CD8-positive, alpha-beta memory T cell (primary cell): ENCODE results near the gene DDX52. TPM values are rescaled to one million over a fixed set of nuclear protein-coding genes. Genes with fewer than 3 reads are reported as not detected.

Source experiments
- polyA plus RNA-seq: library from polyadenylated mRNA; unstranded; fragments of 300-500 nt; fragmentation: Illumina TruSeq; gene quantifications from one replicate; pipeline ENCODE4 v1.2.3, GENCODE V29; 2021
- total RNA-seq, 2 experiments: library from RNA; stranded (reverse); gene quantifications; one replicate each; pipeline ENCODE4 v1.2.3, GENCODE V29; 2021

Gene DDX52
- total and polyA plus RNA-seq, 3 experiments from 2014 or later, result 14.7 to 41.0 (median 36.0) TPM

Other genes with a start within 250 kb of the DDX52 start
- 10 to 100 TPM; 41.3 to 51.1 TPM for gene ACACA, start 236.6 kb downstream of the DDX52 start, total RNA-seq
- gene ACACA, start 236.6 kb downstream of the DDX52 start, polyA plus RNA-seq, result 7.5 TPM
- gene TADA2A, start 236.6 kb downstream of the DDX52 start, total RNA-seq, result 10 to 100 TPM; 42.3 to 46.0 TPM
- 12.8 TPM for gene TADA2A, start 236.6 kb downstream of the DDX52 start, polyA plus RNA-seq
- gene DUSP14, start 153.6 kb downstream of the DDX52 start, total RNA-seq, result 10 to 100 TPM; 18.7 to 18.9 TPM
- 19.0 TPM for gene DUSP14, start 153.6 kb downstream of the DDX52 start, polyA plus RNA-seq
- 10 to 100 TPM; 42.3 to 50.8 TPM for gene SYNRG, start 34.0 kb downstream of the DDX52 start, total RNA-seq
- gene SYNRG, start 34.0 kb downstream of the DDX52 start, polyA plus RNA-seq, result 104 TPM
- gene HNF1B, start 101.6 kb upstream of the DDX52 start, total RNA-seq, result under 1 TPM; 0.22 to 0.73 TPM
- gene HNF1B, start 101.6 kb upstream of the DDX52 start, polyA plus RNA-seq, result not detected